GM18517 (cell line): ENCODE results near the gene POLR3K.
A peak's percentile ranks its signal among the peaks of the same experiment; 100 is the strongest.
"Not testable (repeated sequence)": the region's sequence is repeated elsewhere in the genome, so short reads cannot be mapped to it uniquely, and the experiment has no call there.

Experiments used
- ATAC-seq: cut with Tn5 transposase; IDR thresholded peaks from one replicate; pipeline ENCODE4 v1.9.1; 2021; ENCODE audit warnings: mild to moderate bottlenecking, moderate library complexity; ENCODE audit not compliant: unreplicated experiment

POLR3K gene

DNA sequence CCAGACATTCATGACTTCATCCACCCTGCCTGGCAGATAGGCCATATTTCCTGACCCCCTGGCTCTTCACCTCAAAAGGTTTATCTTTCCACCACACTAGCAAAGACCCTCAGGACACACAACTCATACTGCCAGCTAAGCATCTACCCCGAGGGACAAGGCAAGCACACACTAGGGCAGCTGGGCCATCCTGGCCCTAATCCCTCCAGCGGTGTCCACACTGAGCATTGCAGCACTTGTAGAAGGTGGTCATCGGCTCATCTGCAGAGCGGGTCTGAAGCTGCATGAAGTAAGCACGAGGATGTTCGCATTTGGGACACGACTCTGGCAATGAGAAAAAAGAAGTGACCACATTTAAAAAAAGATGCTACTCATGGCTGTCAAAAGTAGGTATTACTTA is 6.2 kb downstream of the POLR3K start:
- ATAC-seq, result no peak

DNA sequence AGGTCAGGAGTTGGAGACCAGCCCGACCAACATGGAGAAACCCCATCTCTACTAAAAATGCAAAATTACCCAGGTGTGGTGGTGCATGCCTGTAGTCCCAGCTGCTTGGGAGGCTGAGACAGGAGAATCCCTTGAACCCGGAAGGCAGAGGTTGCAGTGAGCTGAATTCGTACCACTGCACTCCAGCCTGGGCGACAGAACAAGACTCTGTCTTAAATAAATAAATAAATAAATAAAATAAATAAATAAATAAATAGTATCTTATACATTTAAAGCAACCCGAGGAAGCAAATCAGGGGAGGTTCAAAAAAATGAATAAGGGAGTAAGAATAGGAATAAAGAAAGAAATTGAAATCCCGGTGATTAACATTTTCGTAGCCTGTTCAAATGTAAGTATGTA is 6.9 kb downstream of the POLR3K start:
- not testable (repeated sequence) for ATAC-seq

DNA sequence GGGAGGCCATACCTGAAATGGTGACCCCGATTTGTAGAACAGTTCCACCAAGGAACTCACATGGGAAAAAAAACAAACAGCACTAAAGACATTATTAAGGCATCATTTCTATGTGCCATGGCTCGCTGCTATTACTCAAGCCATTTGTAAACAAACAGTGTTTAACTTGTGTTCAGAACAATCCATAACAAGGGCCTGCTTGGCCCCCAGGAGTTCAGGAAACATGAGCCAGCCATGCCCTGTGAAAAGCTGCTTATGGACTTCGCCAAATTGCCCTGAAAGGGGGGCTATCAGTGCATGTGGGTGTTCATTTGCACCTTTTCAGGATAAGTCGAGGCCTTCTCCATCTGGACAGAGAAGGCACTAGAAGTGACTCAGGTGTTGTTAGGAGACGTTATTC is 8.0 kb downstream of the POLR3K start:
- no peak for ATAC-seq

DNA sequence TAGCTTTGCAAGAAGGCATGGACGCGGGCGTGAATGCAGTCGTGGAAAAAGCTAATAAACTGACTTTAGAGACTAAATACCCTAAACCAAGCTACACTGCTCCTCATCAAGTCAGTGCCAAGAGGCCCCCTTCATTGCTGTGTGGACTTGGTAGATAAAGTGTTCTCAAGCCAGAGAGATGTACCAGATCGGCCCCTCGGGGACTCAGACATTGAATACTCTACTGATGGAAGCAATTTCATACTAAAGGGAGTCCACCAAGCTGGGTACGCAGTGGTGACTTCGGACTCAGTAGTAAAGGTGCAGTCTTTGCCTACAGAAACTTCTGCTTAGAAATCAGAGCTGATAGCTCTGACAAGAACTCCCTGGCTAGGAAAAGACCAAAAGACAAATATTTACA is 8.8 kb downstream of the POLR3K start:
- ATAC-seq, result no peak

DNA sequence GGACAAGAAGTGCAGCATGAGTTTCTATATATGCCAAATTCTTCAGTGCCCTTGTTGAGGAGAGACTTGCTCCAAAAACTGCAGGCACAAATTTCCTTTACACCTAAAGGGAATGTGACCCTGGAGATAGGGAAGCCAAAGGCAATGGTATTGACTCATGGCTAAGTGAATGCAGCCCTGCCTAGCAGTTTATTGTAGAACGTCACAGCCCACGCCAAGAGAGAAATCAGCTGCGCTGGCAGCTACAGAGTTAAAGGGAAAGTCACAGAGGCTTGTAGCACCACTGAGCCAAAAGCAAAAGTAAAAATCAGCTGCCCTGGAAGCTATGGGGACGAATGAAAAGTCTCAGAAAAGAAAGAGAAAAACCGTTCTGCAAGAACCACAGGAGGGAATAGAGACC is 10.1 kb downstream of the POLR3K start:
- no peak for ATAC-seq

DNA sequence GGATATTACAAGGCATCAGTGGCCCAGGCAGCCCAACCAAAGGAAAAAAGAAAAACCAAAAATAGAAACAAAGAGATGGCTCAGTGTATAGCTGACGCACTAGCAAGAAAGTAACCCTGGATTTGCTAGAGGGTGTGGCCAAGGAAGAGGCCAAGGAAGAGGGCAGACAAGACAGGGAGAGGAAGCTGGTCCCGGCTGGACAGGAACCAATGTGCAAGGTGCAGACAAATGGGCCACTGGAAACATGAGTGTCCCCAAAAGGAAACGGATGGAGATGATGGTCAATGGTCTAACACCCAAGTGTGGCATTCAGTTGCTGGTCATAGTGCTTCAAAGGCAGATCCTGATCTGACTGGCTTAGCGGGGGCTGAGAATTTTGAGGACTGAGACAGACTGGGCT is 10.7 kb downstream of the POLR3K start:
- ATAC-seq, result no peak

DNA sequence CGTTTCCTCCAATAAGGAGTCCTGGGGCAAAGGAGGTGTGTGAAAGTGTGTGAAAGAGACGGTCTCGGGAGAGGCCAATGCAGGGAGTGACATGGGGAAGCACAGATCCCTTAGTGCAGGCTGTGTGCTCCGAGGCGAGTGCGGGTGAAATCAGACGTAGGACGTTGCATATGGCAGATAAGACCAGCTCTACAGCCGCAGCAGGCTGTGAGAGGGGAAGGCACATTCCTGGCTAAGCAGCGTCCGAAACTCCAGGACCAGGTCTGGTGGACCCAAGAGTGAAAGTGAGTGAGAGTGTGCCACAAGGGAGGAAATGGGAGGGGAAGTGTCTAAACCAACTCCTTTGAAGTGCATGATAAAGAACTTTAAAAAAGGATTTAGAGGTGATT is 11.3 kb downstream of the POLR3K start:
- no peak for ATAC-seq

DNA sequence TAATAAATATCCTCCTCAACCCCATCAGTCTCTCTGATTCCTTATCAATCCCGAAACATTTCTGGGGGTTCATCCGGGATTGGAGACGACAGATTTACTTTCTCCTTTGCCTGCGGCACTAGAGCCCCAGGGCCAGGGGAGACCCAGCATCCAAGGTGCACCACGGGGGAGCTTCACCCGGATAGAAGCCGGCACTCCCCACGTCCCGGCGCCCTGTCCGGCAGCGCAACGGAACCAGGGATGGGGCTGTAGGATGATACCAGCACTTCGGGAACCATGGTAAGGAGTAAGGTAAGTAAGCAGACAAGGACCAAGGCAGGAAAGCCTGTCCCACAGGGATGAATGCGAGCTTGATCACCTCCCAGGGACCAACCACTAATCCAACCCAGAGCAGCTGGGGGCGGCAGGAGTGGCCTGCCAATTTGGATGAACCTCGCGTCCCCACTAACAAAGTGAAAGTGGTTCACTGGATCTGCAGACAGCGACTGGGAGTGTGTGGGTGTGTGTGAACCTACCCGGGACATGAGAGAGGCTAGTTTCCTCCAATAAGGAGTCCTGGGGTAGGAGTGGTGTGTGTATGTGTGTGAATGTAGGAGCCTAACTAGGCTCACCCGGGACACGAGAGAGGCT is 11.9 kb downstream of the POLR3K start:
- no peak for ATAC-seq

DNA sequence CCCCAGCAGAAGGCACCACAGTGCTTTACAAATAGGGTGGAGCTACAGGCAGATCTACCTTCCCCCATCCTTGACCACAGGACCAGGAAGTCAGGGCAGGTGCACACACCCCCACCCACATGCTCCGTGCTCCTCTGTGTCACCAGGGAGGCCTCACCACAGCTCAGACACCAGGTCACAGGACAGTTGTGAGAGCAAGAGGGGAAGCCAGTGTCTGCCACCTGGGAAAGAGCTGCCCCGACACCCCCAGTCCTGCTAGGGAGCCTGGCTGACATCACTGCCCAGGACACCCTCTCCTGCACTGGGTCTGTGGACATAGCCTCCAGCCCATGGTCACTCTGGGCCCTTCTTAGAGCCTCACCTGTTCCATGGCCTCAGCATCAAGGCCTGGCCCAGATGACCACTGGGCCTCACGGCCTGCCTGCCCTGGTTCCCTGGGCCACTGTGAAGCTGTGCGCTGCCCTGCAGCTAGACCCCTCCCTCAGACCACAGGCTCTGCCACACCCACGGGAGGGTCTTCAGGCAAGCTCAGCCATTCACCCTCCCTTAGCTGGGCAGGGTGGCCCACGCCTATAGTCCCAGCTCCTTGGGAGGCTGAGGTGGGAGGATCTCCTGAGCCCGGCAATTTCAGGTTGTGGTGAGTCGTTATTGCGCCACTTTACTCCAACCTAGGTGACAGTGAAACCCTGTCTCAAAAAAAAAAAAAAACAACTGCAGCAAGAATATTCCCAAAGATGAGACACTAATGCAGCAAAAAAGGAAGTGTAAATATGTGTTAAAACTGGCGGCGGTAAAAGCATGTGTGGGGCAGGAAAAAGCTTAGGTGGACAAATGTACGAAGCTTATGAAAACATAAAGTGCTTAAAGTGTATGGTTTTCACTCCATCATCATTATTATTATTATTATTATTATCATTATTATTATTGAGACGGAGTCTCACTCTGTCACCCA is 14.2 kb downstream of the POLR3K start:
- peak; percentile 83 for ATAC-seq

DNA sequence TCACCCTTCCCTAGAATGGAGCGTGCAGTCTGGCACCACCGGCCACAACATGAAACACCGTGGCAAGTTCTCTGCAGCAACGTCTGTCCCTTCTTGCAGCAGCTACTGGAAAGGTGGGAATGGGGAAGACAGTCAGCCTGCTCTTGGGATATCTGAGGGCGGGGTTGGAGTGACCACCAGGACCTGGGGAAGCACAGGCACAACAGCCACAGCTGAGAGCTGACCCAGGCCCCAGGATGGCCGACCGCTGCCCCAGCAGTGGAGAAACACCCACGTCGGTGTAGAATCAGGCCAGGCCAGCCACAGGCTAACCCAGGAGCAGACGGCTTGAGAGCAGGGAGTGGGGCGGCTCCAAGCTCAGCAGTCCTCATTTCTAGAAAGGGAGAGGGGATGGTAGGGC is 15.2 kb downstream of the POLR3K start:
- ATAC-seq, result not testable (repeated sequence)

DNA sequence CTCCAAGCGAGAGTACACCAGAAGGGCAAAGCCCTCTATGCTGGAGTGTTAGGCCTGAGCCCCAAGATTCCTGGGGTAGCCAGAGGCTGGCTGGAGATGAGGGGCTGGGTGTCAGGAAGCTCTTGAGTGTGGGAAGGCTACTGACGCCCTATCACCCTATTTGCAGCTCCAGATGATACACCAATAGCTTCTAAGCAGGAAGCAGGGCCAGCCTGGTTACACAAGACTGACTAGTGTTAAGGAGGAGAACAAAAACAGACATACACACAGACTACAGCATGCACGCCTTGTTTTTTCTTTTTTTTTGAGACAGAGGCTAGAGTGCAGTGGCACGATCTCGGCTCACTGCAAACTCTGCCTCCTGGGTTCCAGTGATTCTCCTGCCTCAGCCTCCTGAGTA is 15.9 kb downstream of the POLR3K start:
- ATAC-seq, result no peak

DNA sequence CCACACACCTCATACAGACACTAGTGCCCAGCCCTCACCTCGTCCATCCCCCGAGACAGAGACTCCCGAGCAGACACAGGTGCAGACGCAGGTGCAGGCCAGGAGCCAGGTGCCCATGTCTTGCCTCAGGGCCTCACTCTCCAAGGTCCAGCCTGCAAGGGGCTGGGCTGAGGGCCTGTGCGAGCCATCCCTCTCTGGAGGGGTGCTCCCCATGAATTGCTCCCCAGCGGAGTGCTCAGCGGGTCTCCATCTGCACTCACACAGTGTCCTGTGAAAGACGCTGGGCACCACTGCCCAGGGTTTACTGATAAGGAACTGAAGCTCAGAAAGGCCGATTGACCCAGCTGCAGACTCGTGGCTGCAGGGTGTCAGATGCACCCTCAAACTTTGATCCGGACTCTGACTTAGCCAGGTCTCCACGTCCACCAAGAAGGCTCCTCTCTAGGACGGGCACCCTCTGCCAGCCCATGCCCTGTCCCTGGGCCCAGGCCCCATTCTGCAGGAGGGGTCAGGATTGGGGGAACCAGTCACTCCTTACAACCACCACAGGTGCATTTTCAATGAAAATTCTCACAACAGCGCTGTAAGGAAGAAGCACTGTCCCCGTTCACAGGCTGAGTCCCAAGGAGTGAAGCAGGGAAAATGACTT is 16.9 kb downstream of the POLR3K start:
- ATAC-seq, result no peak

DNA sequence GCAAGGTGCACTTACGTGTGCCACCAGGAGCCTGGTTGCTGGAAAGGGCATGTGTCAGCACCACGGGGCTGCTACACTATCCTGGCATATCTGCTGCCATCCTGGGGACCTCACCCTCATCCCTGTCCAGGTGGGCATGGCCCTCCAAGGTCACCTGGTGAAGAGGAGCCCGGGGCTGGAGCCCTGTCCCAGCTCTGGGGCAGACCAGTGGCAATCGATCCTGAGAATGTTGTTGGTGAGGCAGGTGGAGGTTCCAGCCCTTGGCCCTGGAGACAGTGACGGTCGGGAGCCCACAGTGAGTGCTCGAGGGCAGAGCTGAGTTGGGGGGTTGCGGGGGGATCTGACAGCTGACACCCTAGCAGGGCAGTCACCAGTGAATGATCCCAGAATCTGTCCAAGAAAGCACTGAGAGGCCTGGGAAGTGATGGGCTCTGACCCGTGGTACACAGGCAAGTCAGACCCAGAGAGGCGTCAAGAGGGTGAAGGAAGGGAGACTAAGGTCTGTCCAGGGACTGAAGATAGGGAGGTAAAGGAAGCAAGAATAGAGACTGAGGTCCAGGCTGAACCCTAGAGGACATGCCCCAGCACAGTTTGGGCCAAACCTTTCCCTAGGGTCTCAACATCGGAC is 17.6 kb downstream of the POLR3K start:
- ATAC-seq, result no peak

DNA sequence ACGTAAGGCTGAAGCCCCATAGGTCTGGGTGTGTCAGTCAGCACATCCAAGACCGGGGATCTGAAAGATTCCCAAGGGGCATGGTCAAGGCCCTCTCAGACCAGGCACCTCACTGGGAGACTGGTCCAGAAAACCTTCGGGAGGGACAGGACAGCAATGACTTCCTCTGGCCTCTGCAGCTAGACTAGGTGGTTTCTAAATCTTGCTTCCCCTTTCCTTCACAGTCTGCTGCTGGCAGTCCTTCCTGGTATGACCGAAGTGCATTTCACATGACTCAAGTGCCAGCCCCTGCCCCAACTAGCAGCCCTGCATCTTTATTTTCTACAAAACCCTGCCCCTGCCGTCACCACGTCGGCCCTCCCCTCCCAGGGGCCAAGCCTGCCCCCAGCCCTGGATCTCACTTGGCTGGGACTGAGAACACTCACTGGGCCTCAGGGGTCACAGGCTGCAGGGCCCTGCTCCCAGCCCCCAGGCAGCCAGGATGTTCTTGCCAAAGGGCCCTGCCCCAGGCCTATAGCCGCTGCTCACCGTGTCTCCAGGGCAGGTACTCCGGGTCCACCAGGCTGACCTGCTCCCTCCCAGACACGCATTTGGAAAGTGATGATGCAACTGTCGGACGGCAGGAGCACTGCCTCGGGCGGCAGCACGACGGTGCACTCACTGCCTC is 18.3 kb downstream of the POLR3K start:
- no peak for ATAC-seq

DNA sequence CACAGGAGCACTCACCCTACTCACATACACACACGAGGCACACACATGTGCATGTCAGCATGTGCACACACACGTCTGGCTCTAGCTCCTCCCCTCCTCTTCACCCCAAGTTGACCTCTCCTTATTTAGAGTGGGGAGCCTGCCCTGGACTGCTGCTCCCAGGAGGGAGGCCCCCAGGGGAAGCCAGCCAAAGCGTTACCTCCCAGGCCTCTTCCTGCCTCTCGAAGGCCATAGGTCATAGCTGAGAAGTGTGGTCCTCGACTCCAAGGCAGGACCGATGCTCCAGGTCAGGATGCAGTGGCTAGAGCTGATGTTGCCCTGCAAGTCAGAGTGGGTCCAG is 18.8 kb downstream of the POLR3K start:
- no peak for ATAC-seq

DNA sequence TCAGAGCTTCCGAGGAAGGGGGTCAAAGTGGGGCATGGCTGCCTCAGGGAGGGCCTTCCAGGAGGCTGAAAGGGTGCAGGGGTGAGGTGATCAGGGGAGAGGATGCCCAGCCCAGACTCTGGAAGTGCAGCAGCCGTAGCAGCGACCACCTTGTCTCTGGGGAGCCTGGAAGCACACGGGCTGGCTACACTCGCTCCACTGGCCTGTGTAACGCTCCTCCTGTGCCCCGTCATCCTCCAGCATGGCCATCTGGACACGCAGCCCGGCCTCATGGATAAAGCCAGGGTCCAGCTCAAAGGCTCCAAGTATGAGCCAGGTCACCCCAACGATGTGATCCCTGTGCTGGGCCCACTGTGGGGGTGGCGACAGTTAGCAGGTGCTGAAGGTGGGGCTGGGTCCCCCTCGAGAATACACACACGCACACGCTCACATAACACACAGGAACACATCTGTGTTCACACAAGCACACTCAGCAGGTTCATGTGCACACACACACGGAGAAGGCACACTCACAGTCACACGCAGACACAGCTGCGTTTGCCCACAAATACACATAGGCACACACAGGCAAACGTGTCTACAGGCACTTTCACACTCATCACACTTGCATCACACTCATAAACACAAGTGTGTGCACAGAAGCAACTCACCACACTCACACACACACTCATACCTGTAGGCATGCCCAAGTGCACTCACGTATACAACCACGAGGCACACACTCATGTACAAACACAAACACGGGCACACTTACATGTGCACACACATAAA is 19.3 kb downstream of the POLR3K start:
- no peak for ATAC-seq

DNA sequence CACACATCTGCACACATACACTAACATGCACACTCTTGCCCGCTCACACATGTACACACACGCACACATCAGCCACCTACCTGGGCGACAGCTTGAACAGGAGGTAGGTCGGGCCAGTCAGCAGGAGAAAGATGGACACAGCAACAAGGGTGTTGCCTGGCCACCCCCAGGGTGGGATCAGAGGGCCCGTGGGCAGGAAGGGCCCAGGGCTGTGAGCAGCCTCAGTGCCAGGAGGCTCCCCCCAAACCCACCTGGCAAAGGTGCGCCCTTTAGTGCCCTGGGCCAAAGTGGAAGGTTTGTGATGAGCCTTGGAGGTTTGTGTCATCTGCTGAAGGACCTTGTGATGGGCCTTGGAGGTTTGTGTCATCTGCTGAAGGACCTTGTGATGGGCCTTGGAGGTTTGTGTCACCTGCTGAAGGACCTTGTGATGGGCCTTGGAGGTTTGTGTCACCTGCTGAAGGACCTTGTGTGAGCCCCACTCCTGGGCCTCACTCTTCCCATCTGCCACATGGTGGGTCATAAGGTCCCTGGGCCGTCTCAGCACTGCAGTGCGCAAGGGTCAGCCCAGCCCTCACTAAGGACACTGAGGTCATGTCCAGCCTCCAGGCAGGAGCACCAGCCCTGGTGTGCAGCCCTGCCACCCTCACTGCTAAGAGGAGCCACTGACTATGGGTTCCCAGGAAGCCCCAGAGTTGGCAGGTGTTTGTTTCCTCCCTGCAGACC is 20.1 kb downstream of the POLR3K start:
- not testable (repeated sequence) for ATAC-seq

DNA sequence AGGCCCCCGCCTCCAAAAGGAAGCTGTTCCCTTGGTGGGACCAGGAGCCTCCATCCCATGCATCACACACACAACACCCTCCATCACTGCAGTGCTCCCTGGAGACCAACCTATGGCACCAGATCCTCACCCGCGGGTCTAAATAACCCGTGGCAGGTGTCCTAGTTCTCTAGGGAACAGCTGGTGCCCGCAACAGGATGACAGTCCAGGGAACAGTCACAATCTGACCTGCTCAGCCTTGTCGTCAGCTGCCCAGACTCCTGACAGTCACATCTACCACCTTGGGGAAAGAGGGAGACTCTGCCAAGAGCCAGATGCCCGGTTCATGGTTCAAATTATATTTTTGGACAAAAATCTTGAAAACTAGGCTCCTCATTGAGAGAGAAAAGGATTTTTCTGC is 22.8 kb downstream of the POLR3K start:
- ATAC-seq, result not testable (repeated sequence)

DNA sequence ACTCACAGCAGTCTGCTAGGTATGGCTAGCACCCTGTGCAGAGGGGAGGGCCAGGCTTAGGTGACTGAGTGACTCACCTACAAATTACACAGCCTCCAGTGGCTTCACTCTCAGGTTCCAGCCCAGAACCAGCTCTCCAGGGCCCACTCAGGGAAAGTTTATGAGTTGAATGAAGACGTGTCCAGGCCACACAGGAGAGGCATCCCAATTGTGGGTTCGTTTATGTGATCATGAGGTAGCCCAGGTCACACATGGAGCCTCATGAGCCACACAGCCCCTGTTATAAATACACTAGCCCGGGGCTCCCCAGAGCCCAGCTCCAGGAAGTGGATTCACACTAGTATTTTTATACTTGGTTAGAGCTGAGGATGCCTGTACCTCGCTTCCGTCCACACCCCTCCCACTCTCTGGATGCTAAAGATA is 27.5 kb downstream of the POLR3K start:
- not testable (repeated sequence) for ATAC-seq

DNA sequence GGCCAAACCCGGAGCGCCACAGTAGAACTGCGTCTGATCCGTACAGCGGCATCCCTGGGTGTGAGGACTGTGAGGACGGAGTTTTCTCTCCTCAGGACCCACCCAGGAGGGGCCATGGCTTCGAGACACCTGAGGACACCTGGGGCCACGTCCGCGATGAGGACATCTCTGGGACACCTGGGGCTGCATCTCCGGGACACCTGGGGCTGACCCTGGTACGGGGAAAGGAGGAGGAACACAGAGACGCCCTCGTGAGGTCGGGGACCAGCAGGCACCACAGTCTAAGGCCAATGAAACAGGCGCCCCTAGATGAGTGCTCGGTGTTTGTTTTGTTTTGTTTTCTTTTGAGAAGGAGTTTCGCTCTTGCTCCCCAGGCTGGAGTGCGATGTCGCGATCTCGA is 29.3 kb downstream of the POLR3K start:
- not testable (repeated sequence) for ATAC-seq
